Inferior parietal cortex (tissue), 1 donor: ENCODE results near the gene PHLDB2.

Source experiments
- DNase-seq: peaks from one replicate; pipeline ENCODE4 v3.0.0-alpha.2; 2016; ENCODE audit errors: extremely low spot score

The PHLDB2 gene

GRCh38 chr3:111963424-111963823, 104.4 kb downstream of the PHLDB2 start:
- no peak for DNase-seq

- no peak for DNase-seq
Measured at GRCh38 chr3:111965484-111965883, 106.4 kb downstream of the PHLDB2 start.

- DNase-seq = no peak
Measured at GRCh38 chr3:111967068-111967467, 108.0 kb downstream of the PHLDB2 start.

GRCh38 chr3:111967651-111968274, 108.7 kb downstream of the PHLDB2 start:
- peak; percentile 90 for DNase-seq

- no peak for DNase-seq
Measured at GRCh38 chr3:111968319-111969054, 109.4 kb downstream of the PHLDB2 start.

GRCh38 chr3:111970376-111970775, 111.3 kb downstream of the PHLDB2 start:
- DNase-seq = no peak

GRCh38 chr3:111971533-111972130, 112.6 kb downstream of the PHLDB2 start:
- DNase-seq = no peak

- no peak for DNase-seq
Measured at GRCh38 chr3:111972891-111973290, 113.8 kb downstream of the PHLDB2 start.

- no peak for DNase-seq
Measured at GRCh38 chr3:111975131-111975530, 116.1 kb downstream of the PHLDB2 start.

GRCh38 chr3:111976254-111976653, 117.2 kb downstream of the PHLDB2 start:
- no peak for DNase-seq

- DNase-seq = peak; percentile 99
Measured at GRCh38 chr3:111978583-111979433, 119.7 kb downstream of the PHLDB2 start, which contains the start of gene ABHD10. Gene ABHD10, plus strand, starts transcription at chr3:111979026. Its CDS starts 36 bp downstream, at chr3:111979062.

GRCh38 chr3:111979434-111980038, 120.5 kb downstream of the PHLDB2 start:
- peak; percentile 50 for DNase-seq

- DNase-seq = no peak
Measured at GRCh38 chr3:111980716-111981456, 121.8 kb downstream of the PHLDB2 start.

GRCh38 chr3:111981457-111981763, 122.3 kb downstream of the PHLDB2 start:
- DNase-seq = no peak

GRCh38 chr3:111984636-111985298, 125.7 kb downstream of the PHLDB2 start:
- no peak for DNase-seq

GRCh38 chr3:111986800-111987199, 127.7 kb downstream of the PHLDB2 start:
- DNase-seq = no peak

GRCh38 chr3:111989061-111989678, 130.1 kb downstream of the PHLDB2 start:
- peak; percentile 77 for DNase-seq

GRCh38 chr3:111993038-111993437, 134.0 kb downstream of the PHLDB2 start:
- DNase-seq = no peak

GRCh38 chr3:111998636-111999483, 139.8 kb downstream of the PHLDB2 start, which contains the start of gene TAGLN3:
Gene TAGLN3, plus strand, starts transcription at chr3:111998922. Its CDS starts 501 bp downstream, at chr3:111999423.
- peak; percentile 43 for DNase-seq
